ENCODE measurements around the gene PIN1. TPM values are rescaled to one million over a fixed set of nuclear protein-coding genes. Genes with fewer than 3 reads are reported as not detected.

Gene PIN1
- total and polyA plus RNA-seq, 2 of the 13 experiments (the other 11 are each of a cell fraction or from before 2014, with no cell fraction given) = 31.9 to 72.0 TPM

- intact Hi-C loops (cut with micrococcal nuclease; ENCODE audit: unreplicated experiment) = no loop called here
Measured at GRCh38 chr19:9865732-9866501, 30.8 kb downstream of the PIN1 start.

More at GRCh38 chr19:9865732-9866501, 30.8 kb downstream of the PIN1 start:
- FAIRE-seq = no peak
- in situ Hi-C loops (cut with HindIII; ENCODE audit: extremely low pct_ligation_motif_present, low pct_unique_long_range_greater_than_20kb) = no loop called here
- no peak for TF ChIP-seq ZFP91 (CRISPR knock-in tag; IDR thresholded peaks at IDR 0.05; ENCODE audit: borderline replicate concordance)
- no peak for TF ChIP-seq THAP11 (CRISPR knock-in tag; IDR thresholded peaks at IDR 0.05)
- no peak for TF ChIP-seq MAFK (conservative IDR thresholded peaks at IDR 0.05 in 1 of 2, IDR thresholded peaks at IDR 0.05 in 1 of 2; ENCODE audit: low read length in 2 of 2)
- no peak for TF ChIP-seq NONO (IDR thresholded peaks at IDR 0.05)
- no peak for TF ChIP-seq NONO (CRISPR knock-in tag; conservative IDR thresholded peaks at IDR 0.05)
- no peak for TF ChIP-seq ZBTB49 (CRISPR knock-in tag; IDR thresholded peaks at IDR 0.05; ENCODE audit: borderline replicate concordance)
- TF ChIP-seq ZNF280B (CRISPR knock-in tag; IDR thresholded peaks at IDR 0.05; ENCODE audit: borderline replicate concordance) = no peak
- TF ChIP-seq E2F2 (CRISPR knock-in tag; IDR thresholded peaks at IDR 0.05; ENCODE audit: borderline replicate concordance) = no peak
- no peak for TF ChIP-seq ATM (IDR thresholded peaks at IDR 0.05; ENCODE audit: borderline replicate concordance)
- no peak for TF ChIP-seq JUND (CRISPR knock-in tag; IDR thresholded peaks at IDR 0.05)
- TF ChIP-seq ZNF761 (CRISPR knock-in tag; conservative IDR thresholded peaks at IDR 0.05) = no peak
- TF ChIP-seq ZKSCAN5 (CRISPR knock-in tag; IDR thresholded peaks at IDR 0.05) = no peak
- no peak for TF ChIP-seq ZNF7 (CRISPR knock-in tag; IDR thresholded peaks at IDR 0.05)
- TF ChIP-seq FOXA3 (CRISPR knock-in tag; IDR thresholded peaks at IDR 0.05) = no peak
- no peak for TF ChIP-seq ZSCAN20 (CRISPR knock-in tag; IDR thresholded peaks at IDR 0.05; ENCODE audit: borderline replicate concordance)
- TF ChIP-seq ZNF264 (CRISPR knock-in tag; IDR thresholded peaks at IDR 0.05) = no peak
- Histone ChIP-seq H3K4me2 (ENCODE audit: low read depth, low read length) (no peak overlapping the region), H3K9ac (ENCODE audit: insufficient read depth, low read depth, low read length) (no peak overlapping the region), H4K20me1 (ENCODE audit: insufficient read depth, low read length) (no peaks in the 10 kb centered on the region), H3K79me2 (ENCODE audit: insufficient read depth, low read length) (no peaks in the 10 kb centered on the region), H3K9me3 (ENCODE audit: low read length) (no peaks in the 10 kb centered on the region), H3K4me1 (ENCODE audit: insufficient read depth, low read length) (no peaks in the 10 kb centered on the region), H3K36me3 (replicated peaks in 1 of 2; ENCODE audit: control insufficient read depth in 1 of 2, insufficient read depth in 2 of 2, low read length in 2 of 2) (no peaks in the 10 kb centered on the region), H3K27ac (ENCODE audit: extremely low read length, insufficient read depth, low read length) (no peak overlapping the region), H2AFZ (ENCODE audit: low read length) (no peak overlapping the region), H3K4me3 (replicated peaks in 1 of 3; ENCODE audit: insufficient read depth in 1 of 3, low read depth in 2 of 3, low read length in 3 of 3) (no peak overlapping the region), H3K27me3 (ENCODE audit: control insufficient read depth in 1 of 2, insufficient read depth in 2 of 2, low read length in 2 of 2) (peaks cover 3 to 23% of the 10 kb centered on the region in 2 experiments; a peak in 4 of 5 replicates)
- ChIA-PET POLR2A (no interaction called here), CTCF (ENCODE audit: low intra/inter-chr PET ratio, low total read pairs) (no interaction called here)
- no peak for DNase-seq (ENCODE audit: low spot score)
- BruUV-seq (replicated peaks) = no TSS peak
- WGBS (ENCODE audit: low lambda C conversion rate) = 59% methylated on average over 16 of the region's 16 CpGs
- ATAC-seq = no peak
